GM12891 (cell line): ENCODE data around the gene CADM2.

ENCODE experiments used
- DNase-seq: peaks from one replicate; pipeline ENCODE4 v3.0.0; 2011; ENCODE audit warnings: low spot score; ENCODE audit not compliant: insufficient read length
- FAIRE-seq: peaks from 2 replicates; lab custom pipeline; 2011; peaks lifted over from hg19 to GRCh38; lab: Jason Lieb, UNC
- PAX5 ChIP-seq: IDR thresholded peaks from 2 replicates; pipeline ENCODE4 v1.6.1; 2011; ENCODE audit warnings: low read length, moderate library complexity, mild to moderate bottlenecking; ENCODE audit not compliant: insufficient read depth, severe bottlenecking
- POLR2A ChIP-seq: IDR thresholded peaks from 2 replicates; pipeline ENCODE4 v1.6.1; 2011; ENCODE audit warnings: low read depth, low read length, control low read depth
- POLR2AphosphoS5 ChIP-seq: IDR thresholded peaks from 2 replicates; pipeline ENCODE4 v1.6.1; 2011; ENCODE audit warnings: low read depth, low read length, control low read depth
- POU2F2 ChIP-seq: IDR thresholded peaks from 2 replicates; pipeline ENCODE4 v1.6.1; 2011; ENCODE audit warnings: low read depth, mild to moderate bottlenecking, control low read depth, low read length, moderate library complexity
- SPI1 ChIP-seq: IDR thresholded peaks from 2 replicates; pipeline ENCODE4 v1.6.1; 2011; ENCODE audit warnings: low read depth, low read length, control low read depth
- TAF1 ChIP-seq: IDR thresholded peaks from 2 replicates; pipeline ENCODE4 v1.6.1; 2011; ENCODE audit warnings: low read depth, low read length, control low read depth

CADM2 gene

DNA sequence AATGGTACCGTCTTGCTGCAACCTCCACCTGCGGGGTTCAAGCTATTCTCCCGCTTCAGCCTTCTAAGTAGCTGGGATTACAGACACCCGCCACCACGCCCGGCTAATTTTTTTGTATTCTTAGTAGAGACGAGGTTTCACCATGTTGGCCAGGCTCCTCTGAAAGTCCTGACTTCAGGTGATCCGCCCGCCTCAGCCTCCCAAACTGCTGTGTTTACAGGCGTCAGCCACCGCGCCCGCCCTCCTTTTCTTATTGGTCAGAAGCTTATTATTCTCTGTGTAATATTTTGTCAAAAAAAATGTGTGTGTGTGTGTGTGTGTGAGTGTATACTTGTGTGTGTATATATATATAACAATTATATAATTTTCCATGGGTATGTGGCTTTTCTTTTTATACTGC, 425.6 kb downstream of the CADM2 start:
- DNase-seq = no peak
- no peak for FAIRE-seq
- TF ChIP-seq POLR2A (no peak), POU2F2 (no peak), SPI1 (no peak), POLR2AphosphoS5 (no peak), PAX5 (no peak), TAF1 (no peak)

- DNase-seq = no peak
- TF ChIP-seq SPI1 (no peak), PAX5 (no peak), TAF1 (no peak), POLR2A (no peak), POU2F2 (no peak), POLR2AphosphoS5 (no peak)
- no peak for FAIRE-seq
Measured at GRCh38 chr3:85387913-85388505, 429.2 kb downstream of the CADM2 start.

GRCh38 chr3:85394424-85394823, 435.6 kb downstream of the CADM2 start:
- no peak for TF ChIP-seq PAX5
- TF ChIP-seq TAF1 = no peak
- TF ChIP-seq SPI1 = no peak
- TF ChIP-seq POU2F2 = no peak
- DNase-seq = no peak
- no peak for FAIRE-seq

DNA sequence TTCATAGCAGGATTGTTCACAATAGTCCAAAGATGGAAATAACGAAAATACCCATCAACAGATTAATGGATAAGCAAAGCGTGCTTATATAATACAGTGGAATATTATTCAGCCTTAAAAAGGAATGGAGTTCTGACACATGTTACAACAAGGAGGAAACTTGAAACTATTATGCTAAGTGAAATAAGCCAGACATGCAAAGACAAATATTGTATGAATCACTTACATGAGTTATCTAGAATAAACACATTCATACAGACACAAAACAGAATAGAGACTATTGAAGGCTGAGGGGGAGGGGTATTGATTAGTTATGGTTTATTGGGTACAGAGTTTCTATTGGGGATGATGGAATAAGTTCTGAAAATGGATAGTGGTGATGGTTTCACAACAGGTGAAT, 438.6 kb downstream of the CADM2 start:
- TF ChIP-seq TAF1 (no peak), POLR2AphosphoS5 (no peak), SPI1 (no peak), POLR2A (no peak), PAX5 (no peak), POU2F2 (no peak)
- FAIRE-seq (no peak), DNase-seq (no peak)

DNA sequence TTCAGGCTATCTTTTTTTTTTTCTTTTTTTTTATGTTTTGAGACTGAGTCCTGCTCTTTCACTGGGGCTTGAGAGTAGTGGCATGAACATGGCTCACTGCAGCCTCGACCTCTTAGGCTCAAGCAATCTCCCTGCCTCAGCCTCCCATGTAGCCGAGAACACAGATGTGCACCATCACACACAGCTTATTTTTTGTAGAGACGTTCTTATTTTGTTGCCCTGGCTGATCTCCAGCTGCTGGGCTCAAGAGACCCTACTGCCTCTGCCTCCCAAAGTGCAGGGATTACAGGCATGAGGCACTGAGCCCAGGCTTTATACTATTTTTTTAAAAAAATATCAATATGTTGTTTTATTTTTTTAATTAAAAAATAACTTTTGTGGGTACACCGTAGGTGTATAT, 467.3 kb downstream of the CADM2 start:
- TF ChIP-seq SPI1 = no peak
- no peak for TF ChIP-seq POU2F2
- no peak for TF ChIP-seq TAF1
- TF ChIP-seq POLR2A = no peak
- DNase-seq (no peak), FAIRE-seq (no peak)

DNA sequence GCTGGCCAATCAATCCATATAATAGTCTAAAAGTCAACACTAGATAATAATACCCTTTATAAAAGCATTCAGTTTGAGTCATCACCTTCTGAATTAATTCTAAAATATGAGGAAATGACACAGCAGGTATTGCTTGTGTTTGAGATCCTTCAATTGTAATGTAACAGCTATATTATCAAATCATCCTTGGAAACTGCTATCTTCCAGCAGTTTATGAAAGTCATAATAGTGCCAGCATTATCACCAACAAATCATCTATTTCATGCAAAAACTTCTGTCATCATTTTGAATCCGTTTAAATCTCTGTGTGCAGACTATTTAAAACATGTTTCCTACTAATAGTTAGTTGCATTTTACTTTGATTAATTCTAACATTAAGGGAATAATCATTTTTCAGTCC, 468.7 kb downstream of the CADM2 start:
- TF ChIP-seq POLR2A = no peak
- no peak for TF ChIP-seq POU2F2
- no peak for TF ChIP-seq TAF1
- no peak for FAIRE-seq
- no peak for DNase-seq

DNA sequence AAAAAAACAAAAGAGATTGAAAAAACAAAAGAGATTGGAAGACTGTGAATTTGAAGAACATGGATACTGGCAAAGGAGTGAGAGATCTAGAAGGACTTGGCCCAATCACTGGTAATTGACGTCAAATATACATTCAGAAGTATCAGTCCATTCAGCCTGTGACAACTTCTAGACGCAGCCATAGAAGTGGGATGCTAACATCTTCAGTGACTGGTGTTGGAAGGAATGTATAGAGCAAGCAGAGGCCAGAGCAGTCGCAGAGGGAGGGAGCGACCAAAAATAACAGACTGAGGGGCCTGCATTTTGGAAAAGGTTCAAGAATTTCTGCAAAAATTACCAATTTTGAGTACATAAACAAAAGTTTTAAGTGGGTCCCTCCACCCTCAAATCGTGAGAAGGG, 473.3 kb downstream of the CADM2 start:
- no peak for FAIRE-seq

GRCh38 chr3:85433319-85433718, 474.5 kb downstream of the CADM2 start:
- no peak for TF ChIP-seq POLR2AphosphoS5
- TF ChIP-seq SPI1 = no peak
- TF ChIP-seq TAF1 = no peak
- TF ChIP-seq PAX5 = no peak
- no peak for TF ChIP-seq POLR2A
- TF ChIP-seq POU2F2 = no peak
- FAIRE-seq = no peak
- no peak for DNase-seq

More for the DNA sequence above, 473.3 kb downstream of the CADM2 start:
- DNase-seq = no peak
- no peak for TF ChIP-seq POU2F2
- TF ChIP-seq POLR2A = no peak
- TF ChIP-seq PAX5 = no peak
- no peak for TF ChIP-seq TAF1
- no peak for TF ChIP-seq SPI1
- TF ChIP-seq POLR2AphosphoS5 = no peak

GRCh38 chr3:85455561-85456200, 496.9 kb downstream of the CADM2 start:
- TF ChIP-seq TAF1 = no peak
- no peak for TF ChIP-seq POLR2AphosphoS5
- no peak for TF ChIP-seq PAX5
- no peak for TF ChIP-seq POU2F2
- TF ChIP-seq POLR2A = no peak
- TF ChIP-seq SPI1 = no peak
- no peak for FAIRE-seq
- no peak for DNase-seq

- no peak for DNase-seq
- no peak for FAIRE-seq
- TF ChIP-seq POLR2AphosphoS5 = no peak
- TF ChIP-seq TAF1 = no peak
- TF ChIP-seq POLR2A = no peak
- no peak for TF ChIP-seq SPI1
- no peak for TF ChIP-seq PAX5
- TF ChIP-seq POU2F2 = no peak
Measured at GRCh38 chr3:85474241-85474640, 515.5 kb downstream of the CADM2 start.
